ENCODE results near the gene PDE2A. TPM values are rescaled to one million over a fixed set of nuclear protein-coding genes. Genes with fewer than 3 reads are reported as not detected.

Gene PDE2A
- total RNA-seq, 1 experiment from 2014 or later, result 3.7 TPM

- TF ChIP-seq AR (CRISPR knock-in tag; IDR thresholded peaks at IDR 0.05), result no peak
- no peak for TF ChIP-seq ATF6 (CRISPR knock-in tag; IDR thresholded peaks at IDR 0.05)
- no peak for TF ChIP-seq RORB (CRISPR knock-in tag; IDR thresholded peaks at IDR 0.05)
- TF ChIP-seq FOXK1 (CRISPR knock-in tag; IDR thresholded peaks at IDR 0.05), result no peak
- no peak for TF ChIP-seq ZNF423 (CRISPR knock-in tag; IDR thresholded peaks at IDR 0.05)
- no peak for TF ChIP-seq NFATC4 (CRISPR knock-in tag; IDR thresholded peaks at IDR 0.05)
- TF ChIP-seq KAT7 (CRISPR knock-in tag; IDR thresholded peaks at IDR 0.05; ENCODE audit: borderline replicate concordance), result no peak
- TF ChIP-seq ZBTB43 (CRISPR knock-in tag; IDR thresholded peaks at IDR 0.05), result no peak
- TF ChIP-seq TP53 (CRISPR knock-in tag; IDR thresholded peaks at IDR 0.05), result no peak
Measured at GRCh38 chr11:72609476-72609875, 64.7 kb downstream of the PDE2A start (continued).

- ATAC-seq, result peak; percentile 47
- no peak for TF ChIP-seq NFYB (CRISPR knock-in tag; conservative IDR thresholded peaks at IDR 0.05; ENCODE audit: low read depth)
- no peak for TF ChIP-seq ARID4B (CRISPR knock-in tag; IDR thresholded peaks at IDR 0.05; ENCODE audit: borderline replicate concordance)
- no peak for TF ChIP-seq E2F4 (CRISPR knock-in tag; IDR thresholded peaks at IDR 0.05; ENCODE audit: borderline replicate concordance, low read depth)
- TF ChIP-seq PRDM15 (CRISPR knock-in tag; IDR thresholded peaks at IDR 0.05), result no peak
- no peak for TF ChIP-seq FOXK1 (CRISPR knock-in tag; IDR thresholded peaks at IDR 0.05)
- TF ChIP-seq ATF1 (CRISPR knock-in tag; IDR thresholded peaks at IDR 0.05), result no peak
- no peak for TF ChIP-seq E2F5 (CRISPR knock-in tag; IDR thresholded peaks at IDR 0.05)
- no peak for TF ChIP-seq ZNF396 (CRISPR knock-in tag; IDR thresholded peaks at IDR 0.05; ENCODE audit: borderline replicate concordance)
- no peak for TF ChIP-seq SOX15 (CRISPR knock-in tag; IDR thresholded peaks at IDR 0.05)
- no peak for TF ChIP-seq ZNF263 (CRISPR knock-in tag; IDR thresholded peaks at IDR 0.05; ENCODE audit: low read depth)
- TF ChIP-seq GABPB1 (CRISPR knock-in tag; IDR thresholded peaks at IDR 0.05), result no peak
Measured at GRCh38 chr11:72609045-72609444, 65.2 kb downstream of the PDE2A start.

More at GRCh38 chr11:72609045-72609444, 65.2 kb downstream of the PDE2A start:
- CTCF ChIA-PET, result interaction anchor here (0.6 to 6.7 kb wide), 26 partner anchors 9 to 172 kb away, joined by 3 to 73 read pairs (median 4); no protein-coding TSS in a partner anchor
- Mint-ChIP-seq H3K27ac (no peak overlapping the region), H3K4me1 (no peaks in the 10 kb centered on the region), H3K9me3 (no peaks in the 10 kb centered on the region), H3K27me3 (ENCODE audit: low read depth) (peaks cover 3% of the 10 kb centered on the region), H3K36me3 (no peaks in the 10 kb centered on the region), H3K4me3 (no peak overlapping the region)
- POLR2A ChIA-PET, result no interaction called here
- DNase-seq (ENCODE audit: low spot score), result no peak

Data from WTC11 (cell line).